Heart left ventricle (tissue), 16 donors: ENCODE results near the gene RALGPS1. TPM values are rescaled to one million over a fixed set of nuclear protein-coding genes. Genes with fewer than 3 reads are reported as not detected.

Source experiments
- ATAC-seq, 4 donors: fragments of 200-7000 bp; cut with Tn5 transposase; one replicate each; pipeline ENCODE4 v1.9.1; 2020 to 2022; ENCODE audit warnings: moderate library complexity in 4 of 4, mild to moderate bottlenecking in 3 of 4, moderate number of reproducible peaks in 1 of 4
- DNase-seq, 5 donors: peaks; one replicate each; pipeline ENCODE4 v3.0.0-alpha.2; 2020
- H3K27ac ChIP-seq, 12 donors: fragments of 200-600 bp; sonication (generic) in 4 of 12; one replicate each; pipeline versions ENCODE4 v1.5.0 to v1.8.0; 2016 to 2022; ENCODE audit warnings: mild to moderate bottlenecking in 2 of 12
- H3K27me3 ChIP-seq, 9 donors: fragments of 200-600 bp; sonication (generic) in 2 of 9; one replicate each; pipeline versions ENCODE4 v1.5.1 to v1.8.0; 2016 to 2022; ENCODE audit warnings: mild to moderate bottlenecking in 3 of 9
- H3K36me3 ChIP-seq, 9 donors: fragments of 200-600 bp; sonication (generic) in 2 of 9; one replicate each; pipeline versions ENCODE4 v1.5.0 to v1.8.0; 2018 to 2022; ENCODE audit warnings: mild to moderate bottlenecking in 2 of 9
- H3K4me1 ChIP-seq, 12 donors: fragments of 200-600 bp; sonication (generic) in 4 of 12; one replicate each; pipeline versions ENCODE4 v1.5.0 to v1.8.0; 2016 to 2022; ENCODE audit warnings: mild to moderate bottlenecking in 3 of 12
- H3K4me3 ChIP-seq, 12 donors: fragments of 200-600 bp; sonication (generic) in 4 of 12; one replicate each; pipeline versions ENCODE4 v1.5.0 to v1.8.0; 2017 to 2022; ENCODE audit warnings: mild to moderate bottlenecking in 9 of 12, moderate library complexity in 4 of 12
- H3K9me3 ChIP-seq, 12 donors: fragments of 200-600 bp; sonication (generic) in 4 of 12; one replicate each; pipeline versions ENCODE4 v1.5.0 to v1.8.0; 2016 to 2022; ENCODE audit warnings: mild to moderate bottlenecking in 1 of 12
- CTCF ChIP-seq, 12 donors: fragments of 200-600 bp; sonication (generic) in 4 of 12; IDR thresholded peaks; one replicate each; pipeline versions ENCODE4 v1.5.0 to v1.8.0; 2018 to 2022; ENCODE audit warnings: antibody characterized with exemption in 12 of 12, mild to moderate bottlenecking in 5 of 12
- POLR2A ChIP-seq, 2 donors: fragments of 450-650 bp; IDR thresholded peaks; one replicate each; pipeline ENCODE4 v1.6.1; 2017; ENCODE audit warnings: antibody characterized with exemption in 2 of 2, mild to moderate bottlenecking in 2 of 2, moderate library complexity in 2 of 2
- WGBS, 4 donors: extraction: QIAGEN DNeasy Blood & Tissue Kit in 2 of 4; methylation state at CpG; one replicate each; pipeline versions ENCODE4 v1.1.5 to v1.1.7; 2013 to 2018; 5-methylcytosine and 5-hydroxymethylcytosine counted together
- intact Hi-C, 10 donors: fragments of 100-400 bp; cut with DNase I; formaldehyde crosslinking; loops; one replicate each; pipeline versions ENCODE4 v1.11.1 to v1.14.2; 2022
- polyA plus RNA-seq, 2 donors: library from polyadenylated mRNA; stranded (reverse); fragments of 200-250 nt; gene quantifications; one replicate each; pipeline ENCODE4 v1.2.3, GENCODE V29; 2013
- total RNA-seq, 9 donors: library from RNA; depleted of rRNA in 2 of 9; stranded (reverse); fragments of >200 nt in 2 of 9; fragmentation: NEBNext Ultra II Directional in 3 of 9; extraction: Animal tissue kit (Norgen Biotek cat#: 25700) in 3 of 9; gene quantifications; one replicate each; pipeline versions ENCODE4 v1.1.0 to v1.2.4, GENCODE V29; 2016 to 2023
- donor health status: ischemic (EF 13 %, LVEDD 7.1; RV severe dilation, severe dysfunction).
- donor health status: healthy with polysubstance abuse.
- donor health status: DM: no; HTN: yes; CAD: no.
- donor health status: DM: no; HTN: no; CAD: no.
- donor health status: ischemic (EF 25% LVEDD 6.9; RV normal size, moderate dysfunction).
- donor health status: ischemic (EF 25% LVEDD 5.7; RV mildly dilated, moderate dysfunction).
- donor health status: healthy.
- donor health status: DM: yes; HTN: yes; CAD: no.
- donor health status: ischemic (EF 35%, LVEDD 5.7; RV mildly dilated, moderate dysfunction).
- donor health status: nonischemic (EF 11% LVEDD 7.7; RV severe dilation, severe dysfunction).
- donor health status: DM: yes; HTN: yes; CAD: no.
- donor health status: PGD.
- donor health status: ischemic (EF 29% LVEDD 5.4; RV normal size, mild dysfunction).
- donor health status: nonischemic (EF 23%, LVEDD 6.1; RV moderate dilation, normal function).

RALGPS1 gene
- total and polyA plus RNA-seq, 11 donors: 8.0 to 21.8 (median 14.4) TPM

- H3K4me1 ChIP-seq: no peaks in the 10 kb centered on the region
- no peak overlapping the region for H3K4me3 ChIP-seq
- peaks cover 0 to 12% (median 0%) of the 10 kb centered on the region in 12 donors for H3K9me3 ChIP-seq
- H3K27ac ChIP-seq: no peak overlapping the region
- TF ChIP-seq POLR2A (IDR thresholded peaks at IDR 0.05): no peak
- TF ChIP-seq CTCF (IDR thresholded peaks at IDR 0.05): no peak
- WGBS, 4 donors: 85 to 93% (median 89%) methylated on average over 3 of the region's 3 CpGs
- DNase-seq (no peak), ATAC-seq (no peak)
- H3K27me3 ChIP-seq: peaks cover 0 to 5% (median 0%) of the 10 kb centered on the region in 9 donors
- intact Hi-C loops: no loop called here
- H3K36me3 ChIP-seq: no peaks in the 10 kb centered on the region
These were observed 10.0 kb upstream of the RALGPS1 start for GRCh38 chr9:126904586-126904985.

- peaks cover 0 to 11% (median 0%) of the 10 kb centered on the region in 12 donors for H3K9me3 ChIP-seq
- no peak overlapping the region for H3K4me3 ChIP-seq
- peaks cover 0 to 5% (median 0%) of the 10 kb centered on the region in 9 donors for H3K27me3 ChIP-seq
- no peak overlapping the region for H3K27ac ChIP-seq
- H3K36me3 ChIP-seq: no peaks in the 10 kb centered on the region
- DNase-seq: no peak
- 80 to 83% (median 81%) methylated on average over 6 of the region's 6 CpGs for WGBS, 4 donors
- TF ChIP-seq POLR2A (IDR thresholded peaks at IDR 0.05) (no peak), CTCF (IDR thresholded peaks at IDR 0.05) (no peak)
- intact Hi-C loops: no loop called here
- no peaks in the 10 kb centered on the region for H3K4me1 ChIP-seq
- no peak for ATAC-seq
These were observed 8.5 kb upstream of the RALGPS1 start for GRCh38 chr9:126906091-126906490.

GRCh38 chr9:126907058-126907457 lies 7.5 kb upstream of the RALGPS1 start:
- WGBS, 4 donors: 61 to 70% (median 68%) methylated on average over 2 of the region's 2 CpGs
- Histone ChIP-seq H3K27ac (no peak overlapping the region), H3K36me3 (no peaks in the 10 kb centered on the region), H3K9me3 (peaks cover 0 to 6% (median 0%) of the 10 kb centered on the region in 12 donors), H3K4me3 (no peak overlapping the region), H3K4me1 (no peaks in the 10 kb centered on the region), H3K27me3 (peaks cover 0 to 5% (median 0%) of the 10 kb centered on the region in 9 donors)
- intact Hi-C loops: no loop called here
- no peak for TF ChIP-seq POLR2A (IDR thresholded peaks at IDR 0.05)
- no peak for TF ChIP-seq CTCF (IDR thresholded peaks at IDR 0.05)
- no peak for DNase-seq
- no peak for ATAC-seq

- intact Hi-C loops: loop anchor here in 2 of 10 donors (2.0 kb wide), 1 partner anchor 55 kb away; the partner anchor contains the start of gene ZBTB34 (in 2 of the 2)
- Histone ChIP-seq H3K27ac (peak overlapping the region in 1 of 12 donors; percentile 81), H3K4me3 (peak overlapping the region in 10 of 12 donors; percentile 39 to 88 (median 63)), H3K36me3 (no peaks in the 10 kb centered on the region), H3K9me3 (peaks cover 0 to 6% (median 0%) of the 10 kb centered on the region in 12 donors), H3K27me3 (no peaks in the 10 kb centered on the region), H3K4me1 (peaks cover 0 to 12% (median 7%) of the 10 kb centered on the region in 12 donors)
- no peak for TF ChIP-seq CTCF (IDR thresholded peaks at IDR 0.05)
- no peak for TF ChIP-seq POLR2A (IDR thresholded peaks at IDR 0.05)
- DNase-seq (peak in 2 of 5 donors; percentile 24 to 31), ATAC-seq (peak in 1 of 4 donors; percentile 1)
- WGBS, 4 donors: 7 to 21% (median 15%) methylated on average over 22 to 43 of the region's 43 CpGs
These were observed 767 bp downstream of the RALGPS1 start for GRCh38 chr9:126915281-126915816.
